ENCODE measurements around the gene OR51T1. TPM values are rescaled to one million over a fixed set of nuclear protein-coding genes. Genes with fewer than 3 reads are reported as not detected.
"Not testable (repeated sequence)": the region's sequence is repeated elsewhere in the genome, so short reads cannot be mapped to it uniquely, and the experiment has no call there.

Gene OR51T1, protein sequence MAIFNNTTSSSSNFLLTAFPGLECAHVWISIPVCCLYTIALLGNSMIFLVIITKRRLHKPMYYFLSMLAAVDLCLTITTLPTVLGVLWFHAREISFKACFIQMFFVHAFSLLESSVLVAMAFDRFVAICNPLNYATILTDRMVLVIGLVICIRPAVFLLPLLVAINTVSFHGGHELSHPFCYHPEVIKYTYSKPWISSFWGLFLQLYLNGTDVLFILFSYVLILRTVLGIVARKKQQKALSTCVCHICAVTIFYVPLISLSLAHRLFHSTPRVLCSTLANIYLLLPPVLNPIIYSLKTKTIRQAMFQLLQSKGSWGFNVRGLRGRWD
- not detected for total RNA-seq
- 0 reads per million in 2 donors for total RNA-seq

DNA sequence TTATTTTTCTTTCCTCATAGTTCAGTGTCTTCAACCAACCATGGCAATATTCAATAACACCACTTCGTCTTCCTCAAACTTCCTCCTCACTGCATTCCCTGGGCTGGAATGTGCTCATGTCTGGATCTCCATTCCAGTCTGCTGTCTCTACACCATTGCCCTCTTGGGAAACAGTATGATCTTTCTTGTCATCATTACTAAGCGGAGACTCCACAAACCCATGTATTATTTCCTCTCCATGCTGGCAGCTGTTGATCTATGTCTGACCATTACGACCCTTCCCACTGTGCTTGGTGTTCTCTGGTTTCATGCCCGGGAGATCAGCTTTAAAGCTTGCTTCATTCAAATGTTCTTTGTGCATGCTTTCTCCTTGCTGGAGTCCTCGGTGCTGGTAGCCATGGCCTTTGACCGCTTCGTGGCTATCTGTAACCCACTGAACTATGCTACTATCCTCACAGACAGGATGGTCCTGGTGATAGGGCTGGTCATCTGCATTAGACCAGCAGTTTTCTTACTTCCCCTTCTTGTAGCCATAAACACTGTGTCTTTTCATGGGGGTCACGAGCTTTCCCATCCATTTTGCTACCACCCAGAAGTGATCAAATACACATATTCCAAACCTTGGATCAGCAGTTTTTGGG, at the start of gene OR51T1:
TSS of gene OR51T1 (plus strand) at position 41 of the 641 bp plus-strand sequence. CDS start at position 41, 0 bp downstream.
- no peak within 1 kb of the TSS for H3K27ac Mint-ChIP-seq
- no peak for ATAC-seq
- no peak within 1 kb of the TSS for H3K4me3 Mint-ChIP-seq

DNA sequence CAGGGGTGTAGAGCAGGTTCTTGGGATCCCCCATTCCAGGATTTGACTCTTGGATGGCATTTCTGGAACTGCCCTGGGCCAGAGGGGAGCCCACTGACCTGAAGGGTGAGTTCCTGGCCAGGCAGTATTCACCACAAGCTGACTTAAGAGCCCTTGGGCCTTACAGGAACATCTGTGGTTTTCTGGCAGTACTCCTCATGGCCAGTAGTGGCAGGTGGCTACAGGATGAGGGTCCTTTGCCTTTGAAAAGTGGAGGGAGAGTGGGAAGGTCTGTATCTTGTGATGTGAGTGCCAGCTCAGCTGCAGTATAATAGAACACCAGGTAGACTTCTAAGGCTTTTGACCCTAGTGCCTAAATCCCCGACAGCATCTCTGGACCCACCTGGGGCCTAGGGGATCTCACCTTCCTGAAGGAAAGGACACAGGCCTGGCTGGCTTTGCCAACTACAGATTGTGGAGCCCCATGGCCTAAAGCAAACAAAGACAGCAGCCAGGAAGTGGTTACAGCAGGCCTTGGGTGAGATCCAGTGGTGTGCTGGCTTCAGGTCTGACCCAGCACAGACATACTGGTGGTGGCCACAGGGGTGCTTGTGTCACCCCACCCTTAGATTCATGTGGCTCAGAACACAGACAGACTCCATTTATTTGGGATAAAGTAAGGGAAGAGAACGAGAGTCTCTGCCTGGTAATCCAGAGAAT, 41.7 kb upstream of the OR51T1 start:
- no peaks in the 10 kb centered on the region for H3K9me3 ChIP-seq (ENCODE audit: control insufficient read depth, low read length, poor library complexity, severe bottlenecking)
- peaks cover 31% of the 10 kb centered on the region for H3K27me3 Mint-ChIP-seq
- no peaks in the 10 kb centered on the region for H3K4me1 Mint-ChIP-seq
- ATAC-seq (no peak), DNase-seq (no peak)
- no peak overlapping the region for H3K4me3 Mint-ChIP-seq
- H3K27ac Mint-ChIP-seq, result no peak overlapping the region
- H3K36me3 Mint-ChIP-seq (ENCODE audit: low read depth), result no peaks in the 10 kb centered on the region

More for the DNA sequence above, at the start of gene OR51T1:
- H3K9me3 ChIP-seq (ENCODE audit: control insufficient read depth, low read length, poor library complexity, severe bottlenecking), result no peaks in the 10 kb centered on the region
- H3K36me3 Mint-ChIP-seq (ENCODE audit: low read depth), result no peaks in the 10 kb centered on the region
- DNase-seq, result no peak
- H3K27me3 Mint-ChIP-seq, result no peaks in the 10 kb centered on the region
- H3K4me1 Mint-ChIP-seq, result no peaks in the 10 kb centered on the region

DNA sequence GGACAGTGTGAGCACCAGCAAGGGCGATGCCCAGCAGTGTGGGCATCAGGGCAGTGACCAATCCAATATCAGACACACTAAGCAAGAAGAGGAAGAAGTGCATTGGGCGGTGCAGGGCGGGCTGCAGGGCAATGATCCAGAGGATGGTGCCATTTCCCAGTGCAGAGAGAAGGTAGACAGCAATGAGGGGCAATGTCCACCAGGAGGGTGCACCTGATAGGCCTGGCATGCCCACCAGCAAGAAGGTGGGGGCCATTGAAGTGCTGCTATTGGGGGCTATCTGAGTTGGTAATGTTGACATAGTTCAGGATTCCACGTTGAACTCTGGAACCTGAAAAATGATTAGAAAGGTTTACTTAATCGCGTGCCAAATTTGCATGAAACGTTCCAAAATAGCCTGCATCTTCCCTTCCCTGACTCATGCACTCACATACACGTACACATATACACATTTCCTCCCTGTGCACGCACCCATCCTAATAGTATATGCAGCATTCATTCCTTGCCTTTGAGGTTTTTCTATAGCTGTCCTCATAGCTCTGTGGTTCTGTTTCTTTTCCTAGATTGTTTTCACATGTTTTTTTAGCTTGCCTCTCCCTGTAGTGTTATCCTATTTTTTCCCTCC, 32.7 kb upstream of the OR51T1 start, which contains the start of gene OR51S1:
TSS of gene OR51S1 (minus strand) at position 301 of the 625 bp plus-strand sequence. CDS start at position 301, 0 bp downstream.
- no peaks in the 10 kb centered on the region for H3K4me1 Mint-ChIP-seq
- H3K27ac Mint-ChIP-seq, result no peak within 1 kb of the TSS
- no peaks in the 10 kb centered on the region for H3K36me3 Mint-ChIP-seq (ENCODE audit: low read depth)
- no peaks in the 10 kb centered on the region for H3K9me3 ChIP-seq (ENCODE audit: control insufficient read depth, low read length, poor library complexity, severe bottlenecking)
- H3K4me3 Mint-ChIP-seq, result no peak within 1 kb of the TSS
- peaks cover 9% of the 10 kb centered on the region for H3K27me3 Mint-ChIP-seq
- ATAC-seq (no peak), DNase-seq (no peak)

DNA sequence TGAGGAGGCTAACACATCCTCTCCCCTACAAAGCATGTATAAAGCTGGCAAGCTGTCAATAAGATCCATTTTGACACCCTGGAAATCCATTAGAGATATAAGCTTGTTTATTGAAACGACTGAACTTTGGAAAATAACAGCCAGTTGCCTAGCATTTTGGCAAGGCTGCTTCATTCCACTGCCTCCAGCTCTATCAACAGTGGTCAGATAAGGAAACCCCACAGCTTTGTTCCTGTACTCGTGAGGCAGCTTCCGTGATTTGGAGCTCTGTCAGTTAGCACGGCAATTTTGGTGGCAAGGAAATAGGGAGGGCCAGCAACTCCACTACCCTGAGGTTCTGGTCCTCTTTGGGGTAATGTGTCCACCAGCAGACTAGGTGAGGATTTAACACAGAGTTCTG, 30.7 kb upstream of the OR51T1 start:
- Mint-ChIP-seq H3K4me1 (no peaks in the 10 kb centered on the region), H3K36me3 (ENCODE audit: low read depth) (no peaks in the 10 kb centered on the region), H3K4me3 (no peak overlapping the region), H3K27ac (no peak overlapping the region), H3K27me3 (peaks cover 7% of the 10 kb centered on the region)
- no peaks in the 10 kb centered on the region for H3K9me3 ChIP-seq (ENCODE audit: control insufficient read depth, low read length, poor library complexity, severe bottlenecking)
- DNase-seq (no peak), ATAC-seq (no peak)

DNA sequence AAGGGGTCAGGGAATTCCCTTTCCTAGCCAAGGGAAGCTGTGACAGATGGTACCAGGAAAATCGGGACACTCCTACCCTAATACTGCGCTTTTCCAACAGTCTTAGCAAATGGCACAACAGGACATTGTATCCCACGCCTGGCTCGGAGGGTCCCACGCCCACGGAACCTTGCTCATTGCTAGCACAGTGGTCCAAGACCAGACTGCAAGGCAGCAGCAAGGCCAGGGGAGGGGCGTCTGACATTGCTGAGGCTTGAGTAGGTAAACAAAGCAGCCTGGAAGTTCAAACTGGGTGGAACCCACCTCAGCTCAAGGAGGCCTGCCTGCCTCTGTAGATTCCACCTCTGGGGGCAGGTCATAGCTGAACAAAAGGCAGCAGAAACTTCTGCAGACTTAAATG, 27.4 kb upstream of the OR51T1 start:
- not testable (repeated sequence) for H3K27me3 Mint-ChIP-seq; H3K9me3 ChIP-seq (ENCODE audit: control insufficient read depth, low read length, poor library complexity, severe bottlenecking); ATAC-seq; H3K4me1 Mint-ChIP-seq; H3K27ac Mint-ChIP-seq; H3K4me3 Mint-ChIP-seq; DNase-seq; H3K36me3 Mint-ChIP-seq (ENCODE audit: low read depth)

DNA sequence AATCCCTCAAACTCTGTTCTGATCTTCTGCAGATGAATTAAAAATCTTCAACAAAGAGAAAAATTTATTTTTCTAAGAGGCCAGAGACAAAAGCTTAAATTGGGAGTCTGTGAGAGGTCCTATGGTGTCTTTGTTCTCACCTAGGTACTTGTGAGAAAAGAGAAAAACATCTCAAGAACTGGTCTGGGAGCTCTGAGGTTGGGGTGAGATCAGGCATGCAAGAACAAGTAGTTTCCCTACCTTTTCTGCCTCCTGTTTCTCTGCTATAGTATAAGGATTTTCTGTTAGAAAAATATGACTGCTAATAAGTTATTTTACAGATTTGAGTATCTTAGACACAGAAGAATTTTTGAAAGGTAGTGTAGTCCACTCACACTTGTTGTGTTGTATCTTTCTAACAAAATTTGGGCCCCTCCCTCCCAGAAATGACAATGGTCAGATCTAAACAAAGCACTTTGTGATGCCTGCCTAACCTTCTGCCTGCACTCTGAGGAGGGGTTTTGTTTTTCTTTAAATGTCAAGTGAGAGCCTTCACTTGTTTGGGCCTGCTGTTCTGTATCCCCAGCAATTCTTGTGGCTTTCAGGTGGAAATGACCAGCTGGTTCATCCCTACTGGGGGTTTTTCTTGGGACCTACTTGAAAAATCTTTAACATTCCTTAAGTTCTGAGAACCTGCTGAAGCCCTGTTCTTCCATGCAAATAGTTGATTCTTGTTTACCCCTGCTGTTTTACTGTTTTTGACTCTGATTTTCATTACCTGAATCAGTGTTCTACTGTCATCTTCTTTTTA, 19.1 kb upstream of the OR51T1 start:
- Mint-ChIP-seq H3K4me1 (no peaks in the 10 kb centered on the region), H3K36me3 (ENCODE audit: low read depth) (no peaks in the 10 kb centered on the region), H3K27ac (no peak overlapping the region), H3K4me3 (no peak overlapping the region), H3K27me3 (no peaks in the 10 kb centered on the region)
- ATAC-seq, result no peak
- H3K9me3 ChIP-seq (ENCODE audit: control insufficient read depth, low read length, poor library complexity, severe bottlenecking), result no peaks in the 10 kb centered on the region
- DNase-seq, result no peak

DNA sequence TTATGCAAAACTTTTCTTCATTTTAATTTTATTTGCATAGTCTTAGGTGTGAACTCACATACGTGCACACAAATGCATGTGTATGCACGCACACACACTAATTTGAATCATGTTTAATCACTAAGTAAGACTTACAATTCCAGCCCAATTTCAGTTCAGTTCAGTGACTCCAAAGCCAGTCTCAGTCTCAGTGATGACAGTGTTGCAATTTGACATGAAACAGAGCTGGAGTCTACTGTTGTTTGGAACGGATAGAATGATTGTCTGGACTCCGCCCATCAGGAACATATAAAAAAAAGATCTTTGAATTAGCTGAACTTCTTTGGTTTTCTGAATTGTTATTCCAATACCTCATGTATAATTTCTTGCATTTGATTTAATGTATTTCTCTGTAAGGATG, 17.8 kb upstream of the OR51T1 start:
- Mint-ChIP-seq H3K4me1 (no peaks in the 10 kb centered on the region), H3K4me3 (no peak overlapping the region), H3K27me3 (no peaks in the 10 kb centered on the region), H3K27ac (no peak overlapping the region), H3K36me3 (ENCODE audit: low read depth) (no peaks in the 10 kb centered on the region)
- DNase-seq (no peak), ATAC-seq (no peak)
- no peaks in the 10 kb centered on the region for H3K9me3 ChIP-seq (ENCODE audit: control insufficient read depth, low read length, poor library complexity, severe bottlenecking)

DNA sequence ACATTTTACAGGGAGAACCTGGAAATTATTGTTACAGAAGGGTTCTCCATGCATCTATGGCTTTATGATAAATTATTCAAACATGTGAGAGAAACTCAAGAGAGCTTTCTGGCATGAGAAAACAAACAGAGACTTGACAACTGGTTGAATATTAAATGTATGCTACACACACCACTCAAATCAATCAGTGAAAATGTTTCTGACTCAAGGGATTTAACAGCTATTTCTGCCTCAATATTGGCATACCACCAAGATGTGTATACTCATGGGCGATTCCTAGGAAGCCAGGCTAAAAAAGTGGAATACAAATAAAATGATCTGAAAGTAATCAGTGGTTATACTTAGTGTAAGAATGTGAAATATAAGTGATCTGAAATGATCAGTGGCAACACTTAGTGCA, 15.8 kb upstream of the OR51T1 start:
- Mint-ChIP-seq H3K4me1 (no peaks in the 10 kb centered on the region), H3K36me3 (ENCODE audit: low read depth) (no peaks in the 10 kb centered on the region), H3K27me3 (no peaks in the 10 kb centered on the region), H3K4me3 (no peak overlapping the region), H3K27ac (no peak overlapping the region)
- H3K9me3 ChIP-seq (ENCODE audit: control insufficient read depth, low read length, poor library complexity, severe bottlenecking), result no peaks in the 10 kb centered on the region
- DNase-seq, result no peak
- ATAC-seq, result no peak

DNA sequence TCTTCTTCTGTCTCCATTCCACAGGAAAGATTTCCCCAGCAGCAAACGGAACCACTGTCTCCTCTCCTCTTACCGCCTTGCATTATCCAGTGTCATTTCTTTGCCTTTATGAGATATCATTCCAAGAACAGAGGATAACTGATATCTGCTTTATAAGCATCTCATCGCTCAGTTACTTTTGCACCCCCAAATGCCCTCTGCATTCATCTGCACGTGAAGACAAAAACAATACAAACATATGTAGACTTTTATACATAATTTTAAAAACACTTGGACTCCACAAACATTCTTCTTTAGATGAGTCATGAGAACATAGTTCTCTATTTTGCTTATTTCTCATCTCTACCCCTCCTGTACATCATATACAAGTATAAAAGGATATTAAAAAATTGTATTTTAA, 512 bp upstream of the OR51T1 start:
- Mint-ChIP-seq H3K36me3 (ENCODE audit: low read depth) (no peaks in the 10 kb centered on the region), H3K27me3 (no peaks in the 10 kb centered on the region), H3K27ac (no peak overlapping the region), H3K4me3 (no peak overlapping the region), H3K4me1 (no peaks in the 10 kb centered on the region)
- no peak for DNase-seq
- no peak for ATAC-seq
- no peaks in the 10 kb centered on the region for H3K9me3 ChIP-seq (ENCODE audit: control insufficient read depth, low read length, poor library complexity, severe bottlenecking)

DNA sequence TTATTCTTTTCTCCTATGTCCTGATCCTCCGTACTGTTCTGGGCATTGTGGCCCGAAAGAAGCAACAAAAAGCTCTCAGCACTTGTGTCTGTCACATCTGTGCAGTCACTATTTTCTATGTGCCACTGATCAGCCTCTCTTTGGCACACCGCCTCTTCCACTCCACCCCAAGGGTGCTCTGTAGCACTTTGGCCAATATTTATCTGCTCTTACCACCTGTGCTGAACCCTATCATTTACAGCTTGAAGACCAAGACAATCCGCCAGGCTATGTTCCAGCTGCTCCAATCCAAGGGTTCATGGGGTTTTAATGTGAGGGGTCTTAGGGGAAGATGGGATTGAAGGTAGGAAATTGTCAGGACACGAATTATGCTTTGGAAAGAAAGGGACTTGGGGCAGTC, 843 bp downstream of the OR51T1 start:
- H3K27me3 Mint-ChIP-seq, result no peaks in the 10 kb centered on the region
- H3K9me3 ChIP-seq (ENCODE audit: control insufficient read depth, low read length, poor library complexity, severe bottlenecking), result no peaks in the 10 kb centered on the region
- H3K36me3 Mint-ChIP-seq (ENCODE audit: low read depth), result no peaks in the 10 kb centered on the region
- H3K4me1 Mint-ChIP-seq, result no peaks in the 10 kb centered on the region
- DNase-seq, result no peak
- no peak overlapping the region for H3K27ac Mint-ChIP-seq
- H3K4me3 Mint-ChIP-seq, result no peak overlapping the region
- ATAC-seq, result no peak

DNA sequence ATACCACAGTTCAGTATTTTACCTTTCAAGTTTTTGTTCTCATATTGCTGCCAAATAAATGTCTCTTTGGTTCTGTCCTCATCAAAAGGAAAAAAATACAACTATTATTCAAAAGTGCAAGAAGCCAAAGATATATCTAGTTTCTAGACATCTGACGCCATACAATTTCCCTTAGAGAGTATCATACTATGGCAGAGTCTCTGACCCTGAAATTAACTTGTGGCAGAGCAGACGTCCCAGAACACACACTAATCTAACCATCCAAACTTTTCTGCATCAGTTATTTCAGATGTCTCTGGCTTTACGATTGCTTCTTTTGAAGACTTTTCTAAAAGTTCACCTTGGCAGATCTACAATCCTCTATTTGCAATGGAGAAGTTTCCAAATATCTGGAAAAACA, 2.7 kb downstream of the OR51T1 start:
- Mint-ChIP-seq H3K27me3 (no peaks in the 10 kb centered on the region), H3K36me3 (ENCODE audit: low read depth) (no peaks in the 10 kb centered on the region), H3K4me3 (no peak overlapping the region), H3K4me1 (no peaks in the 10 kb centered on the region), H3K27ac (no peak overlapping the region)
- no peaks in the 10 kb centered on the region for H3K9me3 ChIP-seq (ENCODE audit: control insufficient read depth, low read length, poor library complexity, severe bottlenecking)
- DNase-seq (no peak), ATAC-seq (no peak)

DNA sequence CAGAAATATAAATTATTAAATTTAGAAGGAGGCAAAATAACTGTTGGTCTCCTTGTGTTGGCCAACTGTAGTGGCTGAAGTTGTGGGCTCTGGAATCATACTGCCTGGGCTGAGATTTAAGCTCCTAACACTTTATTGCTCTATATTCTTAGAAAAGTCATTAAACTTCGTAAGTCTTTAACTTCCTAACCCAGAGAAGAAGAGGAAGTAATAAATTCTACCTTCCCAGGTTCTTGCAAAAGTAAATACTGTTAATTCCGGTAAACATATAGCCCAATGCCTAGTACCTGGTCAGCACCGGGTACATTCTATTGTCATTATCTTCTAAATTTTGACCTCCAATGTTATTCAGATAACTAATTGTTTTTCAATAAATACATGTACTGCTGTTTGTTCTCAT, 4.5 kb downstream of the OR51T1 start:
- Mint-ChIP-seq H3K4me3 (no peak overlapping the region), H3K27ac (no peak overlapping the region), H3K36me3 (ENCODE audit: low read depth) (no peaks in the 10 kb centered on the region), H3K27me3 (no peaks in the 10 kb centered on the region), H3K4me1 (no peaks in the 10 kb centered on the region)
- H3K9me3 ChIP-seq (ENCODE audit: control insufficient read depth, low read length, poor library complexity, severe bottlenecking), result no peaks in the 10 kb centered on the region
- ATAC-seq (no peak), DNase-seq (no peak)
